ENCODE results near the gene PAPSS2. TPM values are rescaled to one million over a fixed set of nuclear protein-coding genes. Genes with fewer than 3 reads are reported as not detected.
"Not testable (repeated sequence)": the region's sequence is repeated elsewhere in the genome, so short reads cannot be mapped to it uniquely, and the experiment has no call there.

PAPSS2 gene
- total RNA-seq, 1 experiment from 2014 or later: 14.6 TPM

DNA sequence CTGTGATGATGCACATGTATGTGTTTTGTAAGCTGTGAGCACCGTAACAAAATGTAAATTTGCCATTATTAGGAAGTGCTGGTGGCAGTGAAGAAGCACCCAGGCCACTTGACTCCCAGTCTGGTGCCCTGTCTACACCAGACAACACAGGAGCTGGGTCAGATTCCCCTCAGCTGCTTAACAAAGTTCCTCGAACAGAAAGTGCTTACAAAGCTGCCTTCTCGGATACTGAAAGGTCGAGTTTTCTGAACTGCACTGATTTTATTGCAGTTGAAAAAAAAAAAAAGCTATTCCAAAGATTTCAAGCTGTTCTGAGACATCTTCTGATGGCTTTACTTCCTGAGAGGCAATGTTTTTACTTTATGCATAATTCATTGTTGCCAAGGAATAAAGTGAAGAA lies 87.2 kb downstream of the PAPSS2 start:
- no peaks in the 10 kb centered on the region for H3K36me3 ChIP-seq (ENCODE audit: control insufficient read depth in 1 of 2, insufficient read depth in 2 of 2, low read length in 2 of 2)
- ChIA-PET POLR2A (no interaction called here), CTCF (no interaction called here), RAD21 (ENCODE audit: low non-redundant PET in 1 of 2, low total read pairs in 2 of 2, uncharacterized antibody in 2 of 2, unreplicated experiment in 2 of 2) (no interaction called here)
- no peak overlapping the region for H3K27ac ChIP-seq (ENCODE audit: low read depth, low read length)
- H4K20me1 ChIP-seq (ENCODE audit: insufficient read depth): peaks cover 3% of the 10 kb centered on the region; the same call in 1 of the 2 replicates
- ATAC-seq (no peak), DNase-seq (ENCODE audit: low read depth, low spot score) (no peak)
- no peak overlapping the region for H2AFZ ChIP-seq (ENCODE audit: low read depth, low read length, poor library complexity, severe bottlenecking)
- H3K9ac ChIP-seq (ENCODE audit: low read length): no peak overlapping the region
- H3K4me1 ChIP-seq (ENCODE audit: control insufficient read depth in 1 of 2, insufficient read depth in 2 of 2, low read length in 2 of 2): no peaks in the 10 kb centered on the region
- H3K4me2 ChIP-seq (ENCODE audit: low read length): no peak overlapping the region
- no peaks in the 10 kb centered on the region for H3K9me2 ChIP-seq (ENCODE audit: insufficient read depth)
- no peak overlapping the region for H3K4me3 ChIP-seq (replicated peaks in 1 of 2; ENCODE audit: low read depth in 1 of 2, low read length in 2 of 2)
- intact Hi-C loops (cut with micrococcal nuclease): no loop called here
- H3K79me2 ChIP-seq (ENCODE audit: insufficient read depth, low read length): no peaks in the 10 kb centered on the region
- no peaks in the 10 kb centered on the region for H3K27me3 ChIP-seq (ENCODE audit: insufficient read depth, low read length)
- TF ChIP-seq, protein P1, sequence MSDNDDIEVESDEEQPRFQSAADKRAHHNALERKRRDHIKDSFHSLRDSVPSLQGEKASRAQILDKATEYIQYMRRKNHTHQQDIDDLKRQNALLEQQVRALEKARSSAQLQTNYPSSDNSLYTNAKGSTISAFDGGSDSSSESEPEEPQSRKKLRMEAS (IDR thresholded peaks at IDR 0.05): no peak
- TF ChIP-seq JUND (IDR thresholded peaks at IDR 0.05) (no peak), SIN3A (IDR thresholded peaks at IDR 0.05; ENCODE audit: low read depth) (no peak), SP1 (IDR thresholded peaks at IDR 0.05; ENCODE audit: low read depth) (no peak), ELF1 (IDR thresholded peaks at IDR 0.05; ENCODE audit: borderline replicate concordance, low read depth) (no peak), SRF (IDR thresholded peaks at IDR 0.05; ENCODE audit: low read depth) (no peak), EZH2phosphoT487 (IDR thresholded peaks at IDR 0.05; ENCODE audit: borderline replicate concordance) (no peak), ZNF274 (IDR thresholded peaks at IDR 0.05; ENCODE audit: low read depth, low read length) (no peak), CEBPB (IDR thresholded peaks at IDR 0.05; ENCODE audit: low read depth) (no peak), ZFX (IDR thresholded peaks at IDR 0.05) (no peak), RAD21 (IDR thresholded peaks at IDR 0.05; ENCODE audit: low read depth) (no peak), POLR2AphosphoS5 (IDR thresholded peaks at IDR 0.05; ENCODE audit: low read depth, low read length) (no peak)
- TF ChIP-seq, protein P2, sequence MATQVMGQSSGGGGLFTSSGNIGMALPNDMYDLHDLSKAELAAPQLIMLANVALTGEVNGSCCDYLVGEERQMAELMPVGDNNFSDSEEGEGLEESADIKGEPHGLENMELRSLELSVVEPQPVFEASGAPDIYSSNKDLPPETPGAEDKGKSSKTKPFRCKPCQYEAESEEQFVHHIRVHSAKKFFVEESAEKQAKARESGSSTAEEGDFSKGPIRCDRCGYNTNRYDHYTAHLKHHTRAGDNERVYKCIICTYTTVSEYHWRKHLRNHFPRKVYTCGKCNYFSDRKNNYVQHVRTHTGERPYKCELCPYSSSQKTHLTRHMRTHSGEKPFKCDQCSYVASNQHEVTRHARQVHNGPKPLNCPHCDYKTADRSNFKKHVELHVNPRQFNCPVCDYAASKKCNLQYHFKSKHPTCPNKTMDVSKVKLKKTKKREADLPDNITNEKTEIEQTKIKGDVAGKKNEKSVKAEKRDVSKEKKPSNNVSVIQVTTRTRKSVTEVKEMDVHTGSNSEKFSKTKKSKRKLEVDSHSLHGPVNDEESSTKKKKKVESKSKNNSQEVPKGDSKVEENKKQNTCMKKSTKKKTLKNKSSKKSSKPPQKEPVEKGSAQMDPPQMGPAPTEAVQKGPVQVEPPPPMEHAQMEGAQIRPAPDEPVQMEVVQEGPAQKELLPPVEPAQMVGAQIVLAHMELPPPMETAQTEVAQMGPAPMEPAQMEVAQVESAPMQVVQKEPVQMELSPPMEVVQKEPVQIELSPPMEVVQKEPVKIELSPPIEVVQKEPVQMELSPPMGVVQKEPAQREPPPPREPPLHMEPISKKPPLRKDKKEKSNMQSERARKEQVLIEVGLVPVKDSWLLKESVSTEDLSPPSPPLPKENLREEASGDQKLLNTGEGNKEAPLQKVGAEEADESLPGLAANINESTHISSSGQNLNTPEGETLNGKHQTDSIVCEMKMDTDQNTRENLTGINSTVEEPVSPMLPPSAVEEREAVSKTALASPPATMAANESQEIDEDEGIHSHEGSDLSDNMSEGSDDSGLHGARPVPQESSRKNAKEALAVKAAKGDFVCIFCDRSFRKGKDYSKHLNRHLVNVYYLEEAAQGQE (IDR thresholded peaks at IDR 0.05; ENCODE audit: low read depth): no peak
- TF ChIP-seq, protein P3, sequence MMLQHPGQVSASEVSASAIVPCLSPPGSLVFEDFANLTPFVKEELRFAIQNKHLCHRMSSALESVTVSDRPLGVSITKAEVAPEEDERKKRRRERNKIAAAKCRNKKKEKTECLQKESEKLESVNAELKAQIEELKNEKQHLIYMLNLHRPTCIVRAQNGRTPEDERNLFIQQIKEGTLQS (IDR thresholded peaks at IDR 0.05): no peak
- H3K9me3 ChIP-seq (ENCODE audit: control insufficient read depth in 1 of 2, insufficient read depth in 1 of 2, low read depth in 1 of 2, low read length in 2 of 2): no peaks in the 10 kb centered on the region
- BruUV-seq (replicated peaks): no TSS peak

DNA sequence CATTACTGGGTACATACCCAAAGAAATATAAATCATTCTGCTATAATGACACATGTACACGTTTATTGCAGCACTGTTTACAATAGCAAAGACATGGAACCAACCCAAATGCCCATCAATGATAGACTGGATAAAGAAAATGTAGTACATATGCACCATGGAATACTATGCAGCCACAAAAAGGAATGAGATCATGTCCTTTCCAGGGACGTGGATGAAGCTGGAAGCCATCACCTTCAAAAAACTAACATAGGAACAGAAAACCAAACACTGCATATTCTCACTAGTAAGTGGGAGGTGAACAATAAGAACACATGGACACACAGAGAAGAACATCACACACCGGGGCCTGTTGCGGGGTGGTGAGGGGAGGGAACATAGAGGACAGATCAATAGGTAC lies 88.6 kb downstream of the PAPSS2 start:
- intact Hi-C loops (cut with micrococcal nuclease); H3K36me3 ChIP-seq (ENCODE audit: control insufficient read depth in 1 of 2, insufficient read depth in 2 of 2, low read length in 2 of 2); H3K4me1 ChIP-seq (ENCODE audit: control insufficient read depth in 1 of 2, insufficient read depth in 2 of 2, low read length in 2 of 2); H3K4me3 ChIP-seq (replicated peaks in 1 of 2; ENCODE audit: low read depth in 1 of 2, low read length in 2 of 2); POLR2A ChIA-PET; BruUV-seq (replicated peaks); H3K4me2 ChIP-seq (ENCODE audit: low read length); H4K20me1 ChIP-seq (ENCODE audit: insufficient read depth); DNase-seq (ENCODE audit: low read depth, low spot score); H3K9me3 ChIP-seq (ENCODE audit: control insufficient read depth in 1 of 2, insufficient read depth in 1 of 2, low read depth in 1 of 2, low read length in 2 of 2); RAD21 ChIA-PET (ENCODE audit: low non-redundant PET in 1 of 2, low total read pairs in 2 of 2, uncharacterized antibody in 2 of 2, unreplicated experiment in 2 of 2); H3K9me2 ChIP-seq (ENCODE audit: insufficient read depth); H3K27me3 ChIP-seq (ENCODE audit: insufficient read depth, low read length); H2AFZ ChIP-seq (ENCODE audit: low read depth, low read length, poor library complexity, severe bottlenecking); CTCF ChIA-PET; ATAC-seq; H3K79me2 ChIP-seq (ENCODE audit: insufficient read depth, low read length); H3K9ac ChIP-seq (ENCODE audit: low read length); H3K27ac ChIP-seq (ENCODE audit: low read depth, low read length): not testable (repeated sequence)
